ENCODE data around the gene ENDOD1. TPM values are rescaled to one million over a fixed set of nuclear protein-coding genes. Genes with fewer than 3 reads are reported as not detected.

The ENDOD1 gene
- total and polyA plus RNA-seq, 2 donors (not counting 1 experiment from before 2014, with no cell fraction given) = 7.0 to 11.7 TPM

- Mint-ChIP-seq H3K4me1 (no peaks in the 10 kb centered on the region), H3K27me3 (peaks cover 52% of the 10 kb centered on the region), H3K4me3 (no peak overlapping the region), H3K9me3 (ENCODE audit: insufficient read depth) (no peaks in the 10 kb centered on the region), H3K27ac (no peak overlapping the region)
- DNase-seq (no peak), ATAC-seq (ENCODE audit: low read depth) (no peak)
- H3K4me1 ChIP-seq (ENCODE audit: control insufficient read depth in 2 of 2, insufficient read depth in 2 of 2, low read length in 2 of 2) = no peaks in the 10 kb centered on the region
- H4K20me1 ChIP-seq (ENCODE audit: control insufficient read depth, insufficient read depth, low read length, poor library complexity, severe bottlenecking) = no peaks in the 10 kb centered on the region
- WGBS (ENCODE audit: insufficient coverage) = no CpG with 5 or more reads among the region's 1 CpG
- H3K27ac ChIP-seq (ENCODE audit: low read length in 2 of 2) = no peak overlapping the region
- H3K36me3 ChIP-seq (replicated peaks in 1 of 2; ENCODE audit: control extremely low read depth in 1 of 2, control insufficient read depth in 1 of 2, extremely low read depth in 1 of 2, insufficient read depth in 2 of 2, low read length in 1 of 2) = no peaks in the 10 kb centered on the region
- H3K79me2 ChIP-seq (ENCODE audit: control insufficient read depth, insufficient read depth, low read length) = no peaks in the 10 kb centered on the region
- H3K9me3 ChIP-seq (ENCODE audit: control extremely low read depth in 1 of 3, control insufficient read depth in 2 of 3, insufficient read depth in 1 of 3, low read length in 2 of 3) = peaks cover 0 to 3% (median 0%) of the 10 kb centered on the region in 3 donors
- POLR2A ChIA-PET = no interaction called here
- intact Hi-C loops (cut with micrococcal nuclease) = no loop called here
- peaks cover 0 to 11% (median 8%) of the 10 kb centered on the region in 4 experiments for H3K27me3 ChIP-seq (replicated peaks in 1 of 4; ENCODE audit: control extremely low read depth in 1 of 4, control insufficient read depth in 3 of 4, insufficient read depth in 4 of 4, low read length in 3 of 4)
- no peak overlapping the region for H3K4me3 ChIP-seq (ENCODE audit: control extremely low read depth in 1 of 5, extremely low read depth in 1 of 5, insufficient read depth in 1 of 5, low read depth in 2 of 5, low read length in 4 of 5)
- no peak overlapping the region for H3K4me2 ChIP-seq (replicated peaks; ENCODE audit: low read depth, low read length, poor library complexity, severe bottlenecking)
- no peak overlapping the region for H2AFZ ChIP-seq (ENCODE audit: insufficient read depth, low read depth, low read length, poor library complexity, severe bottlenecking)
- TF ChIP-seq CTCF (IDR thresholded peaks at IDR 0.05) (no peak), EZH2 (IDR thresholded peaks at IDR 0.05; ENCODE audit: borderline replicate concordance, insufficient read depth, low read depth, low read length, poor library complexity, severe bottlenecking) (no peak)
- CTCF ChIA-PET = no interaction called here
- no peak overlapping the region for H3K9ac ChIP-seq (ENCODE audit: low read length)
Measured at GRCh38 chr11:95042239-95042638, 47.4 kb upstream of the ENDOD1 start.

GRCh38 chr11:95042906-95043305 is 46.7 kb upstream of the ENDOD1 start:
- H3K4me2 ChIP-seq (replicated peaks; ENCODE audit: low read depth, low read length, poor library complexity, severe bottlenecking) = no peak overlapping the region
- ChIA-PET POLR2A (no interaction called here), CTCF (interaction anchor here (1.4 kb wide), 1 partner anchor 24 kb away, joined by 3 read pairs; no protein-coding TSS in a partner anchor)
- H3K4me3 ChIP-seq (ENCODE audit: control extremely low read depth in 1 of 5, extremely low read depth in 1 of 5, insufficient read depth in 1 of 5, low read depth in 2 of 5, low read length in 4 of 5) = no peak overlapping the region
- 79% methylated on average over 3 of the region's 3 CpGs for WGBS (ENCODE audit: insufficient coverage)
- no peak overlapping the region for H2AFZ ChIP-seq (ENCODE audit: insufficient read depth, low read depth, low read length, poor library complexity, severe bottlenecking)
- no peak overlapping the region for H3K9ac ChIP-seq (ENCODE audit: low read length)
- no peaks in the 10 kb centered on the region for H3K36me3 ChIP-seq (replicated peaks in 1 of 2; ENCODE audit: control extremely low read depth in 1 of 2, control insufficient read depth in 1 of 2, extremely low read depth in 1 of 2, insufficient read depth in 2 of 2, low read length in 1 of 2)
- TF ChIP-seq CTCF (IDR thresholded peaks at IDR 0.05) = no peak
- no peak for TF ChIP-seq EZH2 (IDR thresholded peaks at IDR 0.05; ENCODE audit: borderline replicate concordance, insufficient read depth, low read depth, low read length, poor library complexity, severe bottlenecking)
- H3K27ac ChIP-seq (ENCODE audit: low read length in 2 of 2) = no peak overlapping the region
- Mint-ChIP-seq H3K27me3 (peaks cover 53% of the 10 kb centered on the region), H3K4me1 (no peaks in the 10 kb centered on the region), H3K9me3 (ENCODE audit: insufficient read depth) (no peaks in the 10 kb centered on the region), H3K4me3 (no peak overlapping the region), H3K27ac (no peak overlapping the region)
- H3K27me3 ChIP-seq (replicated peaks in 1 of 4; ENCODE audit: control extremely low read depth in 1 of 4, control insufficient read depth in 3 of 4, insufficient read depth in 4 of 4, low read length in 3 of 4) = peaks cover 0 to 11% (median 7%) of the 10 kb centered on the region in 4 experiments
- no peak for ATAC-seq (ENCODE audit: low read depth)
- H4K20me1 ChIP-seq (ENCODE audit: control insufficient read depth, insufficient read depth, low read length, poor library complexity, severe bottlenecking) = no peaks in the 10 kb centered on the region
- peaks cover 0 to 2% (median 0%) of the 10 kb centered on the region in 3 donors for H3K9me3 ChIP-seq (ENCODE audit: control extremely low read depth in 1 of 3, control insufficient read depth in 2 of 3, insufficient read depth in 1 of 3, low read length in 2 of 3)
- no peak for DNase-seq
- no peaks in the 10 kb centered on the region for H3K79me2 ChIP-seq (ENCODE audit: control insufficient read depth, insufficient read depth, low read length)
- intact Hi-C loops (cut with micrococcal nuclease) = no loop called here
- no peaks in the 10 kb centered on the region for H3K4me1 ChIP-seq (ENCODE audit: control insufficient read depth in 2 of 2, insufficient read depth in 2 of 2, low read length in 2 of 2)

Data from B cell (primary cell).